ENCODE data around the gene PRDM16.

DNA sequence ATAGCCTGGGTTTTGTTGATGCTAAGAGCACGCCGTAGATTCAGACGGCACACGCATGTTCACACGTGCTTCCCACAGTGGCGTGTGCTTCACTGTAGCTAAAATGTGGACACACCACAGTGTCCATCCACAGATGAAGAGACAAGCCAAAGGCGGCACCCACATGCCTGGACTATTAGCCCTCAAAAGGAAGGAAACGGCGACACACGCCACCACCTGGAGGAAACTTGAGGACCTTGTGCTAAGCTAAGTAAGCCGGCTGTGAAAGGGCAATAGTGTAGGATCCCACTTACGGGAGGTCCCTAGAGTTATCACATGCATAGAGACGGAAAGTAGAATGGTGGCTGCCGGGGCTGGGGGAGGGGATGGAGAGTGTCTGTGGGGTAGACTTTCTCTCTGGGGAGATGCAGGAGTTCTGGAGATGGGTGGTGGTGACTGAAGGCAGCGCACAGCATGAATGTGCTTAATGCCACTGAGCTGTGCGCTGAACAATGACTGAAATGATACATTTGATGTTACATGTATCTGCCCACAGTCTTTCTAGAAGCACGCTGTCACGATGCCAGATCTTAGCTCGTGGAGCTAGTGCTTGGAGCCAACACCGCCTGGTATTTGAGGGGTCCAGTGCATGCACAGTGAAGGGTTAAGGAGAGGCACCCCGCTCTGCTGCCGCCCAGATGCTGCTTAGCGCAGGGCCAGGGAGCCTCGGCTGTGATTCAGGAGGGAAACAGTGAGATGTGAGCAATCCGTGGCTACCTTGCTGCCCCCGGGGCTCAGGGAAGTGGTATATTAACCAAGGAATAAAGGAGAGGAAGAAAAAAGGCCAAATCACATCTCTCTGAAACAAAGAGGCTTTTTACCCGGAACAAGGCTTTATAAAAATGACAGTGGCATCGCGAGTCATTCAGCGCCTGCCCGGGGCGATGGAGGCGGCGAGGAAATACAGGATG is 103.7 kb downstream of the PRDM16 start:
- TF ChIP-seq, protein P1, sequence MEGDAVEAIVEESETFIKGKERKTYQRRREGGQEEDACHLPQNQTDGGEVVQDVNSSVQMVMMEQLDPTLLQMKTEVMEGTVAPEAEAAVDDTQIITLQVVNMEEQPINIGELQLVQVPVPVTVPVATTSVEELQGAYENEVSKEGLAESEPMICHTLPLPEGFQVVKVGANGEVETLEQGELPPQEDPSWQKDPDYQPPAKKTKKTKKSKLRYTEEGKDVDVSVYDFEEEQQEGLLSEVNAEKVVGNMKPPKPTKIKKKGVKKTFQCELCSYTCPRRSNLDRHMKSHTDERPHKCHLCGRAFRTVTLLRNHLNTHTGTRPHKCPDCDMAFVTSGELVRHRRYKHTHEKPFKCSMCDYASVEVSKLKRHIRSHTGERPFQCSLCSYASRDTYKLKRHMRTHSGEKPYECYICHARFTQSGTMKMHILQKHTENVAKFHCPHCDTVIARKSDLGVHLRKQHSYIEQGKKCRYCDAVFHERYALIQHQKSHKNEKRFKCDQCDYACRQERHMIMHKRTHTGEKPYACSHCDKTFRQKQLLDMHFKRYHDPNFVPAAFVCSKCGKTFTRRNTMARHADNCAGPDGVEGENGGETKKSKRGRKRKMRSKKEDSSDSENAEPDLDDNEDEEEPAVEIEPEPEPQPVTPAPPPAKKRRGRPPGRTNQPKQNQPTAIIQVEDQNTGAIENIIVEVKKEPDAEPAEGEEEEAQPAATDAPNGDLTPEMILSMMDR (optimal IDR thresholded peaks at IDR 0.05 in 1 of 3, IDR thresholded peaks at IDR 0.05 in 1 of 3, conservative IDR thresholded peaks at IDR 0.05 in 1 of 3; ENCODE audit: extremely low read depth in 1 of 3, insufficient read depth in 2 of 3, low read length in 3 of 3), result no peak
- no peak for TF ChIP-seq EZH2 (IDR thresholded peaks at IDR 0.05; ENCODE audit: low read length)
